SK-N-SH treated with all-trans-retinoic acid at 6 μM for 48 hours (cell line): ENCODE results near the gene EPHA6.
"Not testable (repeated sequence)": the region's sequence is repeated elsewhere in the genome, so short reads cannot be mapped to it uniquely, and the experiment has no call there.

Experiments used
- ATAC-seq: fragments of 200-7000 bp; cut with Tn5 transposase; 3 replicates; pipeline ENCODE4 v1.9.1; 2020; ENCODE audit warnings: mild to moderate bottlenecking, moderate library complexity
- CSDC2 ChIP-seq: fragments of 250-450 bp; sonication (Bioruptor Pico); IDR thresholded peaks from 2 replicates; pipeline ENCODE4 v1.5.0; 2020; ENCODE audit warnings: mild to moderate bottlenecking, moderate library complexity
- ESRRG ChIP-seq: fragments of 250-450 bp; sonication (Bioruptor Pico); IDR thresholded peaks from 2 replicates; pipeline ENCODE4 v1.6.1; 2021; ENCODE audit warnings: mild to moderate bottlenecking
- GLIS3 ChIP-seq: fragments of 250-450 bp; sonication (Bioruptor Pico); IDR thresholded peaks from 2 replicates; pipeline ENCODE4 v1.5.0; 2020; ENCODE audit warnings: mild to moderate bottlenecking, moderate library complexity
- ISL1 ChIP-seq: fragments of 250-450 bp; sonication (Bioruptor Pico); IDR thresholded peaks from 2 replicates; pipeline ENCODE4 v2.1.2; 2022; ENCODE audit warnings: mild to moderate bottlenecking, moderate library complexity
- OSR1 ChIP-seq: fragments of 250-450 bp; sonication (Bioruptor Pico); IDR thresholded peaks from 2 replicates; pipeline ENCODE4 v1.8.0; 2022; ENCODE audit warnings: moderate library complexity, mild to moderate bottlenecking, inconsistent platforms
- RARB ChIP-seq: fragments of 250-450 bp; sonication (Bioruptor Pico); IDR thresholded peaks from 2 replicates; pipeline ENCODE4 v1.8.0; 2021; ENCODE audit warnings: mild to moderate bottlenecking, moderate library complexity
- SNAI2 ChIP-seq: fragments of 250-450 bp; sonication (Bioruptor Pico); IDR thresholded peaks from 2 replicates; pipeline ENCODE4 v1.5.0; 2020; ENCODE audit warnings: mild to moderate bottlenecking, moderate library complexity
- TOX ChIP-seq: fragments of 250-450 bp; sonication (Bioruptor Pico); IDR thresholded peaks from 2 replicates; pipeline ENCODE4 v1.8.0; 2021; ENCODE audit warnings: mild to moderate bottlenecking, moderate library complexity, borderline replicate concordance
- ZC3H10 ChIP-seq: fragments of 250-450 bp; sonication (Bioruptor Pico); IDR thresholded peaks from 2 replicates; pipeline ENCODE4 v1.5.1; 2021; ENCODE audit warnings: mild to moderate bottlenecking, moderate library complexity
- ZFP3 ChIP-seq: fragments of 250-450 bp; sonication (Bioruptor Pico); IDR thresholded peaks from 2 replicates; pipeline ENCODE4 v1.5.0; 2020; ENCODE audit warnings: mild to moderate bottlenecking, moderate library complexity
- ZNF565 ChIP-seq: fragments of 450-650 bp; formaldehyde crosslinking; conservative IDR thresholded peaks from 2 replicates; pipeline ENCODE4 v1.5.0; 2020; ENCODE audit warnings: low read depth, mild to moderate bottlenecking, moderate library complexity
- ZNF70 ChIP-seq: fragments of 450-650 bp; formaldehyde crosslinking; IDR thresholded peaks from 2 replicates; pipeline ENCODE4 v1.5.0; 2020; ENCODE audit warnings: mild to moderate bottlenecking, moderate library complexity
- TF ChIP-seq, protein P1 (sequence below): fragments of 250-450 bp; sonication (Bioruptor Pico); IDR thresholded peaks from 2 replicates; pipeline ENCODE4 v1.5.1; 2020; ENCODE audit warnings: low read depth, mild to moderate bottlenecking, moderate library complexity
- TF ChIP-seq, protein P2 (sequence below): fragments of 250-450 bp; sonication (Bioruptor Pico); IDR thresholded peaks from 2 replicates; pipeline ENCODE4 v1.8.0; 2021; ENCODE audit warnings: low read depth, mild to moderate bottlenecking, moderate library complexity, borderline replicate concordance
- TF ChIP-seq, protein P3 (sequence below): fragments of 250-450 bp; sonication (Bioruptor Pico); IDR thresholded peaks from 2 replicates; pipeline ENCODE4 v1.5.0; 2020; ENCODE audit warnings: mild to moderate bottlenecking, moderate library complexity
- TF ChIP-seq, protein P4 (sequence below): fragments of 250-450 bp; sonication (Bioruptor Pico); IDR thresholded peaks from 2 replicates; pipeline ENCODE4 v1.5.1; 2021; ENCODE audit warnings: mild to moderate bottlenecking, moderate library complexity

Gene EPHA6

DNA sequence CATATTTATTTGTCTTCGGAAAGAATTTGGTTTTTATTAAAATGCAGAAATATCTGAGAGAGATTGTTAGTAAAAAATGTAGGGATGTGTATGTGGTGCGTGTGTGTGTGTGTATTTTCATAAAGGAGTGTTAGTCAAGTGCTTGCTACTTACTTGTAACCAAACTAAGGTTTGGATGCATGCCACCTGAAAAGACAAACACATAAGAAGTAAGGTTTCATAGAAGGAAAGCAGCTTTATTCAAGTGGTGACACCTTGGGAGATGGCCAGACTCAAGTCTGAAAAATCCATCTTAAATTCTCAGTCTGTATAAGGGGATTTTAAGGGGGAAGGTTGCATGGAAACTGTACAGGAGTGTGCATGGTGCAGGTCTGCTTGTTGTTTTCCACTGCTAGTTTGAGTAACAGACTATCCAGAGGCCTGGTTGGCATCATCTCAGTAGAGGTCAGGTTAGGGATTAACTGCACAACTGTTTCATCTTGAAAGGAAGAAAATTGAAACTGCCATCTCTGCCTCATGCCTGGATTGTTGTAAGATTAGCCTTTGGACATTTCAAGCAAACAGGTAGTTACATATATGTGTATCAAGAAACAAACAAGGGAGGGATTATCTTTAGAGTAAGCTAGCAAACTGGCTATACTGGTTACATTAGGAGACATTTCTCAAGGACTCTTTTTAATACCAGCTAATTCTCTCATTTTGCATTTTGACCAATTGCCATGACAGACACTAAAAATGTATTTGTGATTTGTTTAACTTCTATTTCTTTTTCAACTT lies 196.7 kb downstream of the EPHA6 start:
- no peak for ATAC-seq

DNA sequence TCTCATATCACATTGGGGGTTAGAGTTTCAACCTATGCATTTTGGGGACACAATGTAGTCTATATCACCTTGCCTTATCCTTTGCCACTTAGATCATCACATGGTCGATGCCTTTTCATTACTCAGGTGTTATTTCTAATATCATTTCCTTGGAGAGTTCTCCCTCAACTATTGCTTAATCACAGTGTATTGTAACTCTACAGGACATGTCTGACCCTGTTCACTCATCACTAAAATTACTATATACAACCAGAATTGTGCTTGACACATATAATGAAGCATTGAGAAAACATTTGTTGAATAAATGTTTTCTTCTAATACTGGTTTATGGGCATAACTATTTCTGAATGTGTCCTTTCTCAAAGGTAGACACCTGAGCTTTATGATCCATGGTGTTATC lies 207.4 kb downstream of the EPHA6 start:
- TF ChIP-seq ZFP3 (CRISPR knock-in tag) = no peak
- TF ChIP-seq, protein P1, sequence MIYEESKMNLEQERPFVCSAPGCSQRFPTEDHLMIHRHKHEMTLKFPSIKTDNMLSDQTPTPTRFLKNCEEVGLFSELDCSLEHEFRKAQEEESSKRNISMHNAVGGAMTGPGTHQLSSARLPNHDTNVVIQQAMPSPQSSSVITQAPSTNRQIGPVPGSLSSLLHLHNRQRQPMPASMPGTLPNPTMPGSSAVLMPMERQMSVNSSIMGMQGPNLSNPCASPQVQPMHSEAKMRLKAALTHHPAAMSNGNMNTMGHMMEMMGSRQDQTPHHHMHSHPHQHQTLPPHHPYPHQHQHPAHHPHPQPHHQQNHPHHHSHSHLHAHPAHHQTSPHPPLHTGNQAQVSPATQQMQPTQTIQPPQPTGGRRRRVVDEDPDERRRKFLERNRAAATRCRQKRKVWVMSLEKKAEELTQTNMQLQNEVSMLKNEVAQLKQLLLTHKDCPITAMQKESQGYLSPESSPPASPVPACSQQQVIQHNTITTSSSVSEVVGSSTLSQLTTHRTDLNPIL (CRISPR knock-in tag) = no peak
- TF ChIP-seq TOX (CRISPR knock-in tag) = no peak
- TF ChIP-seq, protein P2, sequence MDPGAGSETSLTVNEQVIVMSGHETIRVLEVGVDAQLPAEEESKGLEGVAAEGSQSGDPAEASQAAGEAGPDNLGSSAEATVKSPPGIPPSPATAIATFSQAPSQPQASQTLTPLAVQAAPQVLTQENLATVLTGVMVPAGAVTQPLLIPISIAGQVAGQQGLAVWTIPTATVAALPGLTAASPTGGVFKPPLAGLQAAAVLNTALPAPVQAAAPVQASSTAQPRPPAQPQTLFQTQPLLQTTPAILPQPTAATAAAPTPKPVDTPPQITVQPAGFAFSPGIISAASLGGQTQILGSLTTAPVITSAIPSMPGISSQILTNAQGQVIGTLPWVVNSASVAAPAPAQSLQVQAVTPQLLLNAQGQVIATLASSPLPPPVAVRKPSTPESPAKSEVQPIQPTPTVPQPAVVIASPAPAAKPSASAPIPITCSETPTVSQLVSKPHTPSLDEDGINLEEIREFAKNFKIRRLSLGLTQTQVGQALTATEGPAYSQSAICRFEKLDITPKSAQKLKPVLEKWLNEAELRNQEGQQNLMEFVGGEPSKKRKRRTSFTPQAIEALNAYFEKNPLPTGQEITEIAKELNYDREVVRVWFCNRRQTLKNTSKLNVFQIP (CRISPR knock-in tag) = no peak
- no peak for TF ChIP-seq ZC3H10 (CRISPR knock-in tag)
- TF ChIP-seq OSR1 (CRISPR knock-in tag) = no peak
- TF ChIP-seq, protein P3, sequence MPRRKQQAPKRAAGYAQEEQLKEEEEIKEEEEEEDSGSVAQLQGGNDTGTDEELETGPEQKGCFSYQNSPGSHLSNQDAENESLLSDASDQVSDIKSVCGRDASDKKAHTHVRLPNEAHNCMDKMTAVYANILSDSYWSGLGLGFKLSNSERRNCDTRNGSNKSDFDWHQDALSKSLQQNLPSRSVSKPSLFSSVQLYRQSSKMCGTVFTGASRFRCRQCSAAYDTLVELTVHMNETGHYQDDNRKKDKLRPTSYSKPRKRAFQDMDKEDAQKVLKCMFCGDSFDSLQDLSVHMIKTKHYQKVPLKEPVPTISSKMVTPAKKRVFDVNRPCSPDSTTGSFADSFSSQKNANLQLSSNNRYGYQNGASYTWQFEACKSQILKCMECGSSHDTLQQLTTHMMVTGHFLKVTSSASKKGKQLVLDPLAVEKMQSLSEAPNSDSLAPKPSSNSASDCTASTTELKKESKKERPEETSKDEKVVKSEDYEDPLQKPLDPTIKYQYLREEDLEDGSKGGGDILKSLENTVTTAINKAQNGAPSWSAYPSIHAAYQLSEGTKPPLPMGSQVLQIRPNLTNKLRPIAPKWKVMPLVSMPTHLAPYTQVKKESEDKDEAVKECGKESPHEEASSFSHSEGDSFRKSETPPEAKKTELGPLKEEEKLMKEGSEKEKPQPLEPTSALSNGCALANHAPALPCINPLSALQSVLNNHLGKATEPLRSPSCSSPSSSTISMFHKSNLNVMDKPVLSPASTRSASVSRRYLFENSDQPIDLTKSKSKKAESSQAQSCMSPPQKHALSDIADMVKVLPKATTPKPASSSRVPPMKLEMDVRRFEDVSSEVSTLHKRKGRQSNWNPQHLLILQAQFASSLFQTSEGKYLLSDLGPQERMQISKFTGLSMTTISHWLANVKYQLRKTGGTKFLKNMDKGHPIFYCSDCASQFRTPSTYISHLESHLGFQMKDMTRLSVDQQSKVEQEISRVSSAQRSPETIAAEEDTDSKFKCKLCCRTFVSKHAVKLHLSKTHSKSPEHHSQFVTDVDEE (CRISPR knock-in tag) = no peak
- TF ChIP-seq, protein P4, sequence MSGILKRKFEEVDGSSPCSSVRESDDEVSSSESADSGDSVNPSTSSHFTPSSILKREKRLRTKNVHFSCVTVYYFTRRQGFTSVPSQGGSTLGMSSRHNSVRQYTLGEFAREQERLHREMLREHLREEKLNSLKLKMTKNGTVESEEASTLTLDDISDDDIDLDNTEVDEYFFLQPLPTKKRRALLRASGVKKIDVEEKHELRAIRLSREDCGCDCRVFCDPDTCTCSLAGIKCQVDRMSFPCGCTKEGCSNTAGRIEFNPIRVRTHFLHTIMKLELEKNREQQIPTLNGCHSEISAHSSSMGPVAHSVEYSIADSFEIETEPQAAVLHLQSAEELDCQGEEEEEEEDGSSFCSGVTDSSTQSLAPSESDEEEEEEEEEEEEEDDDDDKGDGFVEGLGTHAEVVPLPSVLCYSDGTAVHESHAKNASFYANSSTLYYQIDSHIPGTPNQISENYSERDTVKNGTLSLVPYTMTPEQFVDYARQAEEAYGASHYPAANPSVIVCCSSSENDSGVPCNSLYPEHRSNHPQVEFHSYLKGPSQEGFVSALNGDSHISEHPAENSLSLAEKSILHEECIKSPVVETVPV (CRISPR knock-in tag) = no peak
- TF ChIP-seq RARB = no peak
- no peak for TF ChIP-seq SNAI2 (CRISPR knock-in tag)
- no peak for TF ChIP-seq GLIS3 (CRISPR knock-in tag)
- TF ChIP-seq ZNF70 (CRISPR knock-in tag) = no peak
- TF ChIP-seq ESRRG (CRISPR knock-in tag) = no peak
- no peak for TF ChIP-seq ZNF565 (CRISPR knock-in tag)
- TF ChIP-seq, all 23 proteins: peak for 0
- no peak for ATAC-seq

More for the DNA sequence above, 196.7 kb downstream of the EPHA6 start:
- TF ChIP-seq, protein P4 (CRISPR knock-in tag) = no peak
- TF ChIP-seq OSR1 (CRISPR knock-in tag) (no peak), RARB (no peak), GLIS3 (CRISPR knock-in tag) (no peak)

DNA sequence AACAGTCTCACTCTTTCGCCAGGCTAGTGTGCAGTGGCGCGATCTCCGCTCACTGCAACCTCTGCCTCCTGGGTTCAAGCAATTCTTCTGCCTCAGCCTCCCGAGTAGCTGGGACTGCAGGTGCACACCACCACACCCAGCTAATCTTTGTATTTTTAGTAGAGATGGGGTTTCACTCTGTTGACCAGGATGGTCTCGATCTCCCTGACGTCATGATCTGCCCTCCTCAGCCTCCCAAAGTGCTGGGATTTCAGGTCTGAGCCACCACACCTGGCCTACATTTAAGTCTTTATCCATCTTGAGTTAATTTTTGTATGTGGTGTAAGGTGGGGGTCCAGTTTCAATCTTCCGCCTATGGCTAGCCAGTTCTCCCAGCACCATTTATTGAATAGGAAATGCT lies 211.2 kb downstream of the EPHA6 start:
- ATAC-seq = not testable (repeated sequence)

DNA sequence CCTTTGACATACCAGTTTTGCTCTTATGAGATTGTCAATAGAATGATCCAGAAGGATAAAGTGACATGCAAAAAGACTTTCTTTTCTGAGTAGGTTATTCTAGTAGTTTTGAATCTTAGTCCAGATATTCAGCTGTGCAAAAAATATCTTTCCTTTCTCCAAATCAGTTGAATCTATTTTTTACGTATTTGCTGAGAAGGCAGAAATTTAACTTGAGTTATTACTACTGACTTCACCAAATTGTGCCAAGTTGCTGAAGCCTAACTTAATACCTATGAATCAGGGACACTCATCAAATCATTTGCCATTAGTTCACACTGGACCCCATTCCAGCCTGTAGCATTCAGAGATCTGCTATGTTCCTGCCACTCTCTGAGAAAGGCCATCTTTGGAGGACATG lies 215.6 kb downstream of the EPHA6 start:
- ATAC-seq = no peak
- no peak for TF ChIP-seq CSDC2 (CRISPR knock-in tag)
- TF ChIP-seq, protein P1 (CRISPR knock-in tag) = no peak
- TF ChIP-seq GLIS3 (CRISPR knock-in tag) = no peak
- TF ChIP-seq, protein P2 (CRISPR knock-in tag) = no peak
- TF ChIP-seq, protein P3 (CRISPR knock-in tag) = no peak
- TF ChIP-seq, protein P4 (CRISPR knock-in tag) = no peak
- no peak for TF ChIP-seq ZFP3 (CRISPR knock-in tag)
- no peak for TF ChIP-seq TOX (CRISPR knock-in tag)
- no peak for TF ChIP-seq ISL1
